Stomach (tissue), 9 donors: ENCODE measurements around the gene GREM2. TPM values are rescaled to one million over a fixed set of nuclear protein-coding genes. Genes with fewer than 3 reads are reported as not detected.

Experiments
- DNase-seq, 2 donors: peaks; one replicate each; pipeline versions ENCODE4 v3.0.0 to v3.0.0-alpha.2; 2013 to 2019
- H3K27ac ChIP-seq, 5 donors: fragments of 200-600 bp in 4 of 5; sonication (generic) in 4 of 5; one replicate each; pipeline ENCODE4 v1.5.1; 2013 to 2019; ENCODE audit warnings: mild to moderate bottlenecking in 1 of 5, moderate library complexity in 1 of 5
- H3K27me3 ChIP-seq, 3 donors: fragments of 200-600 bp; sonication (generic); one replicate each; pipeline ENCODE4 v1.5.1; 2017 to 2019; ENCODE audit warnings: mixed run types in 1 of 3
- H3K36me3 ChIP-seq, 4 donors: fragments of 200-600 bp; sonication (generic); 1 replicate in 3 of 4; 2 replicates in 1 of 4; pipeline ENCODE4 v1.5.1; 2016 to 2019
- H3K4me1 ChIP-seq, 4 donors: fragments of 200-600 bp; sonication (generic); one replicate each; pipeline ENCODE4 v1.5.1; 2016 to 2019
- H3K4me3 ChIP-seq, 4 donors: fragments of 200-600 bp; sonication (generic) in 3 of 4; one replicate each; pipeline ENCODE4 v1.5.1; 2016 to 2019; ENCODE audit warnings: mild to moderate bottlenecking in 1 of 4
- H3K9me3 ChIP-seq, 4 donors: fragments of 200-600 bp; sonication (generic); one replicate each; pipeline ENCODE4 v1.5.1; 2016 to 2019
- CTCF ChIP-seq, 7 experiments: fragments of 450-650 bp in 4 of 7; fragments of 200-600 bp in 3 of 7; sonication (generic) in 3 of 7; IDR thresholded peaks; one replicate each; pipeline ENCODE4 v1.5.1; 2016 to 2019; ENCODE audit warnings: antibody characterized with exemption in 7 of 7, control low read depth in 2 of 7, mild to moderate bottlenecking in 1 of 7
- EP300 ChIP-seq: sonication (generic); formaldehyde crosslinking; IDR thresholded peaks from one replicate; pipeline ENCODE4 v1.6.1; 2017; ENCODE audit warnings: antibody characterized with exemption
- POLR2A ChIP-seq, 4 donors: fragments of 450-650 bp; IDR thresholded peaks; one replicate each; pipeline ENCODE4 v1.6.1; 2016; ENCODE audit warnings: antibody characterized with exemption in 4 of 4, control low read depth in 2 of 4, mild to moderate bottlenecking in 1 of 4, moderate library complexity in 1 of 4
- POLR2AphosphoS5 ChIP-seq, 3 donors: sonication (generic); formaldehyde crosslinking; IDR thresholded peaks; one replicate each; pipeline ENCODE4 v1.6.1; 2016; ENCODE audit warnings: antibody characterized with exemption in 3 of 3
- WGBS, 5 donors: extraction: QIAGEN DNeasy Blood & Tissue Kit in 3 of 5; methylation state at CpG; one replicate each; pipeline versions ENCODE4 v1.1.5 to v1.1.7; 2013 to 2018; 5-methylcytosine and 5-hydroxymethylcytosine counted together
- intact Hi-C: fragments of 100-400 bp; cut with DNase I; formaldehyde crosslinking; loops from one replicate; pipeline ENCODE4 v1.15.1; 2023; ENCODE audit warnings: low total_unique reads
- polyA plus RNA-seq, 3 donors: library from polyadenylated mRNA; stranded (reverse); fragments of 200-250 nt; gene quantifications; one replicate each; pipeline ENCODE4 v1.2.3, GENCODE V29; 2013
- total RNA-seq, 5 donors: library from RNA; depleted of rRNA; stranded (reverse); fragments of >200 nt; gene quantifications; one replicate each; pipeline versions ENCODE4 v1.1.0 to v1.2.3, GENCODE V29; 2014 to 2016
- donor health status: healthy with polysubstance abuse.
- donor health status: Bipolar disorder and iron deficiency.
- donor health status: healthy.

Gene GREM2
- total and polyA plus RNA-seq, 8 donors = 0.45 to 10.5 (median 2.4) TPM; not detected in 1

DNA sequence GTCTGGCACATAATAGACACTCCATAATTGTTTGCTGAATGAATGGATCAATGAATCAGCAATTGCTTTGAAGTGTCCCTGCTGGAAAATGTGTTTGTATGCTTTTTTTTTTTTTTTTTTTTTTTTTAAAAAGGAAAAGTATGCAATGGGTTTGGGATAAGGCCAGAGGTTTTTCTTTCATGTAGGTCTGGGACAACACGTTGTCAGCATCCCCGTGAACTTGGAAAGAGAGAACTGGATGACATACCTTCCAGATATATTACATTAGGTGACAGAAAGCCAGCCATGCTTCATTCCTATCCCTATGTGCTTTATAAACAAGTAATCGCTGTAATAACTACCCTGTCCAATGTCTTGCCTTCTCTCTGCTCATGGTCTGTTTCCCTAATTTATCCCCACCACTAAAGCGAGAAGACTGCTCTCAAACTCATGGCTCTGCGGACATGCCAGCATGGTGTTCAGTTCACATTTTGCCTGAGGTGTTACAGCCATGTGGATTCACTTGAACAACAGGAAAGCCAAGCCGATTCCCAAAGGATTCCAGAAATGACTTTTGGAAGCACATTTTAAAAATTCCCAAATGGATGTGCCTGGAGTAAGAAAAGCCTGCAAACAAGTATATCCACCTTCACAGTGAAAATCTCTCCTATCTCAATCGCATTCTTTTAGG is 34.8 kb upstream of the GREM2 start:
- intact Hi-C loops = no loop called here
- 71 to 82% (median 78%) methylated on average over 7 of the region's 7 CpGs for whole genome bisulfite sequencing, 5 donors
- H3K27me3 ChIP-seq = no peaks in the 10 kb centered on the region
- no peaks in the 10 kb centered on the region for H3K36me3 ChIP-seq
- no peaks in the 10 kb centered on the region for H3K4me1 ChIP-seq
- no peak overlapping the region for H3K27ac ChIP-seq
- H3K9me3 ChIP-seq = no peaks in the 10 kb centered on the region
- no peak for DNase-seq
- TF ChIP-seq EP300 = no peak
- H3K4me3 ChIP-seq = no peak overlapping the region

DNA sequence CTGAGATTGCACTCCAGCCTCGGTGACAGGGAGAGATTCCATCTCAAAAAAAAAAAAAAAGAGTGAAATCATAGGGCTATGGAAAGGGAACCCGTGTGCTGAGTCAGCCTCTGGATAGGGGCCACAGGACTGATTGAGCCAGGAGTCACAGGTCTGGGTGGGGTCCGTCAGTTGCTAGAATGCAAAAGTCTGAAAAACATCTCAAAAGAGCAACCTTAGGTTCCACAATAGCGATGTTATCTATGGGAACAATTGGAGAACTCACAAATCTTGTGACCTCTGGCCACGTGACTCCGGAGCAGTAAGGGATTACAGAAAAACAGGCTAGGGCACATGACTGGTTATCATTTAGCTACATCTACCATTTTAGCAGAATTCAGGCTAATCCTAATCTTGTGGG is 32.8 kb upstream of the GREM2 start:
- no peak for DNase-seq
- Histone ChIP-seq H3K9me3 (no peaks in the 10 kb centered on the region), H3K4me1 (no peaks in the 10 kb centered on the region), H3K27ac (no peak overlapping the region), H3K36me3 (no peaks in the 10 kb centered on the region), H3K4me3 (no peak overlapping the region), H3K27me3 (no peaks in the 10 kb centered on the region)
- 41 to 61% (median 53%) methylated on average over 6 of the region's 6 CpGs for WGBS, 5 donors
- TF ChIP-seq EP300 = no peak
- TF ChIP-seq CTCF (IDR thresholded peaks at IDR 0.05) = no peak
- no peak for TF ChIP-seq POLR2AphosphoS5 (IDR thresholded peaks at IDR 0.05)
- no peak for TF ChIP-seq POLR2A (IDR thresholded peaks at IDR 0.05)
- intact Hi-C loops = no loop called here

GRCh38 chr1:240635466-240636256 is 23.7 kb upstream of the GREM2 start:
- intact Hi-C loops = no loop called here
- no peaks in the 10 kb centered on the region for H3K36me3 ChIP-seq
- no peak for DNase-seq
- no peak overlapping the region for H3K27ac ChIP-seq
- H3K9me3 ChIP-seq = no peaks in the 10 kb centered on the region
- no peaks in the 10 kb centered on the region for H3K4me1 ChIP-seq
- no peak for TF ChIP-seq POLR2AphosphoS5 (IDR thresholded peaks at IDR 0.05)
- TF ChIP-seq POLR2A (IDR thresholded peaks at IDR 0.05) = no peak
- no peak for TF ChIP-seq CTCF (IDR thresholded peaks at IDR 0.05)
- no peak for TF ChIP-seq EP300
- 90 to 94% (median 90%) methylated on average over 16 of the region's 16 CpGs for WGBS, 5 donors
- no peaks in the 10 kb centered on the region for H3K27me3 ChIP-seq
- no peak overlapping the region for H3K4me3 ChIP-seq

GRCh38 chr1:240630409-240630808 is 18.5 kb upstream of the GREM2 start:
- Histone ChIP-seq H3K4me1 (no peaks in the 10 kb centered on the region), H3K9me3 (no peaks in the 10 kb centered on the region), H3K36me3 (no peaks in the 10 kb centered on the region), H3K27me3 (no peaks in the 10 kb centered on the region), H3K27ac (no peak overlapping the region), H3K4me3 (no peak overlapping the region)
- TF ChIP-seq POLR2AphosphoS5 (IDR thresholded peaks at IDR 0.05) = no peak
- intact Hi-C loops = no loop called here
- no peak for DNase-seq
- WGBS, 5 donors = 72 to 87% (median 80%) methylated on average over 5 of the region's 5 CpGs

DNA sequence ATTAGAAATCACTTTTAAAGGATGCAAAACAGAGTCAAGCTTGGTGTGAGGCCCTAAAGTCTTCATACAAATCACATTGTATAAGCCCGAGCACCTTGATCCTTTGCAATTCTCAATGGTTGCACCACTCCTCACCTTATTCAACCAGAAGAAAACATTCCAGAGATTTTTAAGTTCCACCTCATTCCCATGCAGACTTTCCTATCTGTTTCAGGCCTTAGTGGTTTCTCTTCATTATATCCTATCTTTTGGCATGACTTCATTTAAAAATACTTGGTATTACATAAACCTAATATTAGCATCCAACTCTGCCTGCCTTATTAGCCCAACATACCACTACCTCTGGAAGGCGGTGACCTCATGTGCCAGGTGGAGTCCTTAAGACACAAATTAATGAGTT is 9.3 kb upstream of the GREM2 start:
- WGBS, 5 donors = 96 to 99% (median 97%) methylated on average over 2 of the region's 2 CpGs
- H3K36me3 ChIP-seq = no peaks in the 10 kb centered on the region
- DNase-seq = no peak
- no peak overlapping the region for H3K27ac ChIP-seq
- intact Hi-C loops = no loop called here
- no peaks in the 10 kb centered on the region for H3K4me1 ChIP-seq
- no peak overlapping the region for H3K4me3 ChIP-seq
- TF ChIP-seq CTCF (IDR thresholded peaks at IDR 0.05) = no peak
- no peak for TF ChIP-seq POLR2A (IDR thresholded peaks at IDR 0.05)
- no peak for TF ChIP-seq EP300
- TF ChIP-seq POLR2AphosphoS5 (IDR thresholded peaks at IDR 0.05) = no peak
- H3K9me3 ChIP-seq = no peaks in the 10 kb centered on the region
- no peaks in the 10 kb centered on the region for H3K27me3 ChIP-seq
